Body of pancreas (tissue), 4 donors: ENCODE results near the gene ERCC3. TPM values are rescaled to one million over a fixed set of nuclear protein-coding genes. Genes with fewer than 3 reads are reported as not detected.

Experiments
- ATAC-seq: fragments of 150-250 bp; one replicate; pipeline ENCODE4 v1.9.1; 2016
- DNase-seq, 4 donors: peaks; one replicate each; pipeline ENCODE4 v3.0.0-alpha.2; 2019
- H3K27ac ChIP-seq, 4 donors: fragments of 200-600 bp; sonication (generic); 1 replicate in 3 of 4; 2 replicates in 1 of 4; pipeline versions ENCODE4 v1.5.1 to v1.6.1; 2016 to 2019; ENCODE audit warnings: mild to moderate bottlenecking in 1 of 4, mixed read lengths in 1 of 4, moderate library complexity in 1 of 4
- H3K27me3 ChIP-seq, 2 donors: fragments of 200-600 bp; sonication (generic); one replicate each; pipeline ENCODE4 v1.6.0; 2016; ENCODE audit warnings: mild to moderate bottlenecking in 1 of 2
- H3K36me3 ChIP-seq, 2 donors: fragments of 200-600 bp; sonication (generic); replicated peaks in 1 of 2; 2 replicates each; pipeline ENCODE4 v1.5.1; 2016; ENCODE audit warnings: low read depth in 2 of 2; ENCODE audit not compliant: insufficient read depth in 1 of 2
- H3K4me1 ChIP-seq: fragments of 200-600 bp; sonication (generic); one replicate; pipeline ENCODE4 v1.6.0; 2016
- H3K4me3 ChIP-seq, 2 donors: fragments of 200-600 bp; sonication (generic); 1 replicate in 1 of 2; 2 replicates in 1 of 2; pipeline ENCODE4 v1.5.1; 2016 to 2019
- H3K9me3 ChIP-seq, 3 donors: fragments of 200-600 bp; sonication (generic); 1 replicate in 2 of 3; 2 replicates in 1 of 3; pipeline ENCODE4 v1.5.1; 2016
- POLR2A ChIP-seq, 3 donors: fragments of 450-650 bp; IDR thresholded peaks; one replicate each; pipeline ENCODE4 v1.6.1; 2016; ENCODE audit warnings: antibody characterized with exemption in 3 of 3, mild to moderate bottlenecking in 2 of 3
- WGBS, 2 donors: methylation state at CpG; one replicate each; pipeline ENCODE4 v1.1.5; 2017; 5-methylcytosine and 5-hydroxymethylcytosine counted together
- intact Hi-C: fragments of 100-400 bp; cut with DNase I; formaldehyde crosslinking; loops from one replicate; pipeline ENCODE4 v1.15.1; 2023
- total RNA-seq, 2 donors: library from RNA; depleted of rRNA; stranded (reverse); fragments of >200 nt; gene quantifications; one replicate each; pipeline ENCODE4 v1.1.0, GENCODE V29; 2016
- TF ChIP-seq, protein P1 (sequence below), 7 experiments: fragments of 450-650 bp in 4 of 7; fragments of 200-600 bp in 3 of 7; sonication (generic) in 3 of 7; IDR thresholded peaks; one replicate each; pipeline ENCODE4 v1.5.1; 2016 to 2019; ENCODE audit warnings: antibody characterized with exemption in 7 of 7

Gene ERCC3
- total RNA-seq, 2 donors from 2014 or later = 28.5 to 54.7 TPM

DNA sequence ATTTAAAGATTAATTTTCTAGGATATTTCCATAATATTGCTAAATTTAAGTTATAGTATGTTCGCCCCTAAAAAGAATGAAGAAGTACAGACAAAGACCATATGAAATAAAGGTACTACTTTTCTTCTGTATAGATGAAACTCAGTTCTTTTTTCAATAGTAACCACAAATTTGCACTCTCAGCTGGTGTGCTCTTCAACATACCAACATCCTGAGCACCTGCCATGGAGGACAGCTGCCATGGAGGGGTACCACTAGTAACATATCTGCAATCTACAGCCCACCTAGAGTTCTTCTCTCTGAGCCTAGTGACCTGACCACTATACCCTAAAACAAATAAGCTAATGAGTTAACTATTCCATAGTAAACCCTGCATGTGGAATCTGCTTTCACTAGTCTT, 36.8 kb upstream of the ERCC3 start:
- no peaks in the 10 kb centered on the region for H3K9me3 ChIP-seq
- H3K4me3 ChIP-seq = no peak overlapping the region
- no peak overlapping the region for H3K27ac ChIP-seq
- intact Hi-C loops = no loop called here
- peaks cover 0 to 10% of the 10 kb centered on the region in 2 donors for H3K36me3 ChIP-seq
- WGBS, 2 donors = 97 to 98% methylated on average over 1 of the region's 1 CpG
- TF ChIP-seq, protein P1, sequence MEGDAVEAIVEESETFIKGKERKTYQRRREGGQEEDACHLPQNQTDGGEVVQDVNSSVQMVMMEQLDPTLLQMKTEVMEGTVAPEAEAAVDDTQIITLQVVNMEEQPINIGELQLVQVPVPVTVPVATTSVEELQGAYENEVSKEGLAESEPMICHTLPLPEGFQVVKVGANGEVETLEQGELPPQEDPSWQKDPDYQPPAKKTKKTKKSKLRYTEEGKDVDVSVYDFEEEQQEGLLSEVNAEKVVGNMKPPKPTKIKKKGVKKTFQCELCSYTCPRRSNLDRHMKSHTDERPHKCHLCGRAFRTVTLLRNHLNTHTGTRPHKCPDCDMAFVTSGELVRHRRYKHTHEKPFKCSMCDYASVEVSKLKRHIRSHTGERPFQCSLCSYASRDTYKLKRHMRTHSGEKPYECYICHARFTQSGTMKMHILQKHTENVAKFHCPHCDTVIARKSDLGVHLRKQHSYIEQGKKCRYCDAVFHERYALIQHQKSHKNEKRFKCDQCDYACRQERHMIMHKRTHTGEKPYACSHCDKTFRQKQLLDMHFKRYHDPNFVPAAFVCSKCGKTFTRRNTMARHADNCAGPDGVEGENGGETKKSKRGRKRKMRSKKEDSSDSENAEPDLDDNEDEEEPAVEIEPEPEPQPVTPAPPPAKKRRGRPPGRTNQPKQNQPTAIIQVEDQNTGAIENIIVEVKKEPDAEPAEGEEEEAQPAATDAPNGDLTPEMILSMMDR (IDR thresholded peaks at IDR 0.05) = no peak
- no peak for TF ChIP-seq POLR2A (IDR thresholded peaks at IDR 0.05)
- no peaks in the 10 kb centered on the region for H3K27me3 ChIP-seq
- ATAC-seq (no peak), DNase-seq (no peak)
- H3K4me1 ChIP-seq = no peaks in the 10 kb centered on the region

DNA sequence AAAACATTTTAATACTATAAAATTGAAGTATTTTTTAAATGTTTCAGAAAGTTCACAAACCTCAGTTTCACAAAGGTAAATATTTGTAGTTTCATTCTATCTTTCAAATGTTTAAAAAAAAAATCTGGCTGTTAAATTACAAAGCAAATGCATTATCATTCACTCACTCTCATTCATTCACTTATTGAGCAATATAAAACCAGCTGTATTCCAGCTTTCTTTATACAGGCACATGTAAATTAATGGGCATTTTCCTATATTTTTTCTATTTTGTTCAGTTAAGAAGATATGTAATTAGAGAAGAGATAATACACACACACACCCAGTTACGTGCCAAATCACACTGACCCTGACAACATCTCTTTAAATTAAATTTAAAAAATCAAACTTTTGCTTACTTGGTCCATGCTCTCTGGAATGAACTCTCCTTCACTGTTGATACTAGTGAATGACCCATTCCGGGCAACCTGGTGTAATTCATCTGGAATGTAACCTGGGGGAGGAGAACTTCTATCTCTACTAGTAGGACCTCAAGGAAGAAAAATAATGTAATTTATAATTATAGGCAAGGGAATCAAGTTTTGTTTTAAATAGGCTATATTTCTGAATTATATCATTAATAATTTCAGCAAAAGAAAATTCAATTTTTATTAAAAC, 32.5 kb upstream of the ERCC3 start:
- H3K27me3 ChIP-seq = no peaks in the 10 kb centered on the region
- ATAC-seq (no peak), DNase-seq (no peak)
- no peak overlapping the region for H3K27ac ChIP-seq
- 79 to 84% methylated on average over 2 of the region's 2 CpGs for WGBS, 2 donors
- no peaks in the 10 kb centered on the region for H3K9me3 ChIP-seq
- H3K4me3 ChIP-seq = no peak overlapping the region
- TF ChIP-seq, protein P1 (IDR thresholded peaks at IDR 0.05) = no peak
- no peak for TF ChIP-seq POLR2A (IDR thresholded peaks at IDR 0.05)
- H3K36me3 ChIP-seq = peaks cover 0 to 18% of the 10 kb centered on the region in 2 donors
- intact Hi-C loops = loop anchor here (10.0 kb wide), 1 partner anchor 158 kb away; no protein-coding TSS in a partner anchor
- no peaks in the 10 kb centered on the region for H3K4me1 ChIP-seq

DNA sequence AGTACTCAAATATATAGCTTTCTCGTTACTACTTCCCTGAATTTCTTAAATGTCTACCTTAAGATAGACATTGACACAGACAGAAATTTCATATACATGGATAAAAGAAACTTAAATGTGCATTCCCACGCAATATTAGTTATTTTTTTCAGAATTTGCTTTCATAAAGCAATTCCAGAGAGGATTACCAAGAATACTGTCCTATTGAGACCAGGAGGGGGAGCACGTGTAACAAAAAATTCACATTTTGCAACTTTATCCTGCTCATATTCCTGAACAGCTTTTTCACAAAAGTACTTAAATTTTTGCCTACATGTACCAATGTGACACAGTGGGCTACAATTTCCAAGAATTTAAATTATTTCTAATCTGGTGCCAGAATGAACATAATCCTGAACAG, 30.7 kb upstream of the ERCC3 start:
- Histone ChIP-seq H3K4me1 (no peaks in the 10 kb centered on the region), H3K27me3 (no peaks in the 10 kb centered on the region), H3K27ac (no peak overlapping the region), H3K9me3 (no peaks in the 10 kb centered on the region), H3K4me3 (no peak overlapping the region), H3K36me3 (peaks cover 0 to 20% of the 10 kb centered on the region in 2 donors)
- TF ChIP-seq, protein P1 (IDR thresholded peaks at IDR 0.05) = peak in 6 of 7 experiments; percentile 31 to 64 (median 58)
- TF ChIP-seq POLR2A (IDR thresholded peaks at IDR 0.05) = no peak
- 50 to 62% methylated on average over 3 of the region's 3 CpGs for WGBS, 2 donors
- ATAC-seq (peak; percentile 64), DNase-seq (peak; percentile 17 to 46 (median 20))
- intact Hi-C loops = loop anchor here (10.0 kb wide), 1 partner anchor 160 kb away; no protein-coding TSS in a partner anchor

DNA sequence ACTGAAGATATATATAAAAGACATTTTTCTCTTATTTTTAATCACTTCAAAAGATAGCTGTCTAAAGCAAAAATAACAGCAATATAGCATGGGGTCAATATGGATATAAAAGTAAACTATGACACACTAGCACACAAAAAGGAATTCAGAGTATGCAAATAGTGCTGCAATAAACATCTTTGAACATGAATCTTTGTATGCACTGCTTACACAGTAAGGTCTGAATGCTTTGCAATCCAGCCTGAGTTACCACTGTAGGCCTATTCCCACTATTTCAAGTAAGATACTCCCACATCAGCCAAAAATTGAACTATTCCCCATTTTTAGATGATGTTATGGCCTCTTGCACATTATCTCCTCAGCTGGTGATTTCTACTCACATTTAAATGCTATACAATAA, 27.4 kb upstream of the ERCC3 start:
- DNase-seq = no peak
- Histone ChIP-seq H3K27ac (no peak overlapping the region), H3K27me3 (no peaks in the 10 kb centered on the region), H3K4me1 (no peaks in the 10 kb centered on the region), H3K36me3 (peaks cover 0 to 20% of the 10 kb centered on the region in 2 donors), H3K4me3 (no peak overlapping the region), H3K9me3 (no peaks in the 10 kb centered on the region)
- no peak for TF ChIP-seq POLR2A (IDR thresholded peaks at IDR 0.05)
- TF ChIP-seq, protein P1 (IDR thresholded peaks at IDR 0.05) = no peak
- intact Hi-C loops = loop anchor here (10.0 kb wide), 1 partner anchor 163 kb away; no protein-coding TSS in a partner anchor
- ATAC-seq = no peak
